ENCODE measurements around the gene AOC3. TPM values are rescaled to one million over a fixed set of nuclear protein-coding genes. Genes with fewer than 3 reads are reported as not detected.

Gene AOC3
- total and polyA plus RNA-seq, 2 of the 4 experiments (the other 2 are of a cell fraction): 0.17 TPM; not detected in 1

DNA sequence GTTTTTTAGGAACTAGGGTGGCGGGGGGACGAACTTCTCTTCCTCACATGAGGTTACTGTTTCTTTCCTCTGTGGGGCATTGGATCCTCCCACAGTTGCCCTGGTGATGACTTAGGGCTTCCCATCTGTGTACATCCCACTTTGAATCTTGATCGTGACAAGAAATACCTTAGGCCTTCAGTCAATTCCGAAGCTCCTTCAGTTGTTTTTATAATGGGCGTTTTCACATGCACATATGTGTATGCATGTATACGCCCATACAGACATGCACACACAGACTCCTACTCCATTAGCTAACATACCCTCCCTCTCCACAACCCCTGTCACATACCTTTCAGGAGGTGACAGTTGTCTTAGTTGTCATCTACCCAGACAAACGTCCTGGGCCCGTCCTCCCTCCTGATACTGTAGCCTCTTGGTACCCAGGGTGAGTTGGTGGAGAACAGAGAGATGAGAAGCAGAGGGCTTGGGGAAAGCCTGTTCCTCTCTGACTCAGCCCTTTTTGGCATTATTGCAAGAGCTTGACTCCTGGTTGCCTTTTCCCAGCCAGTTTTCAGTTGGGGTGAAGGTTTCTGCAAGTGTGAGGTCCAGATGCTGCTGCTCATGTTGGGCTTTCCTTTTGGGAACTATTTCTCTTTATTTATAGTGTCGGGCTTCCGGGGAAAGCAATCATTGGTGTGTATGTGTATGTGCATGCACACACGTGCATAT lies 8.9 kb upstream of the AOC3 start:
- Histone ChIP-seq H3K56ac (ENCODE audit: extremely low read depth, insufficient read depth, low read length) (no peak overlapping the region), H3K36me3 (ENCODE audit: control insufficient read depth, insufficient read depth, low read length) (peaks cover 58% of the 10 kb centered on the region), H4K91ac (ENCODE audit: insufficient read depth, low read depth, low read length) (no peak overlapping the region), H2BK15ac (ENCODE audit: low read depth, low read length) (no peak overlapping the region), H3K4me1 (ENCODE audit: control insufficient read depth, insufficient read depth, low read length) (no peaks in the 10 kb centered on the region), H3K9me3 (ENCODE audit: control insufficient read depth, insufficient read depth, low read length) (no peaks in the 10 kb centered on the region), H2BK120ac (ENCODE audit: low read depth, low read length) (no peak overlapping the region), H3K79me1 (ENCODE audit: low read depth in 1 of 2, low read length in 2 of 2) (peaks cover 17 to 28% of the 10 kb centered on the region in 2 experiments), H2AK9ac (replicated peaks; ENCODE audit: low read depth, low read length, poor library complexity) (no peak overlapping the region), H3K4me2 (ENCODE audit: low read depth, low read length) (no peak overlapping the region), H4K8ac (ENCODE audit: low read depth in 2 of 2, low read length in 2 of 2) (no peak overlapping the region), H3K4me3 (ENCODE audit: insufficient read depth, low read depth, low read length) (no peak overlapping the region), H3K14ac (replicated peaks; ENCODE audit: low read depth, low read length) (no peak overlapping the region), H3K4ac (ENCODE audit: low read depth, low read length) (no peak overlapping the region), H2AFZ (replicated peaks; ENCODE audit: low read length, poor library complexity) (no peak overlapping the region), H2BK20ac (ENCODE audit: low read depth, low read length) (no peak overlapping the region), H2BK5ac (ENCODE audit: low read depth, low read length, poor library complexity, severe bottlenecking) (no peak overlapping the region), H3K18ac (ENCODE audit: low read depth, low read length) (no peak overlapping the region), H3K23ac (ENCODE audit: low read depth, low read length) (no peak overlapping the region), H3K27me3 (ENCODE audit: control insufficient read depth, insufficient read depth, low read length) (no peaks in the 10 kb centered on the region), H4K20me1 (ENCODE audit: insufficient read depth, low read length) (peaks cover 17% of the 10 kb centered on the region), H3K9me1 (ENCODE audit: insufficient read depth, low read length) (peaks cover 3% of the 10 kb centered on the region; the same call in 1 of the 2 replicates), H3K9ac (ENCODE audit: low read depth, low read length) (no peak overlapping the region), H3K27ac (ENCODE audit: insufficient read depth, low read length) (no peak overlapping the region), H4K5ac (ENCODE audit: low read depth, low read length) (no peak overlapping the region), H2AK5ac (ENCODE audit: low read depth, low read length) (no peak overlapping the region)
- TF ChIP-seq RCOR1 (IDR thresholded peaks at IDR 0.05; ENCODE audit: insufficient replicate concordance, low read length) (no peak), MXI1 (IDR thresholded peaks at IDR 0.05; ENCODE audit: borderline replicate concordance, low read depth, low read length) (no peak)
- TF ChIP-seq, protein P1, sequence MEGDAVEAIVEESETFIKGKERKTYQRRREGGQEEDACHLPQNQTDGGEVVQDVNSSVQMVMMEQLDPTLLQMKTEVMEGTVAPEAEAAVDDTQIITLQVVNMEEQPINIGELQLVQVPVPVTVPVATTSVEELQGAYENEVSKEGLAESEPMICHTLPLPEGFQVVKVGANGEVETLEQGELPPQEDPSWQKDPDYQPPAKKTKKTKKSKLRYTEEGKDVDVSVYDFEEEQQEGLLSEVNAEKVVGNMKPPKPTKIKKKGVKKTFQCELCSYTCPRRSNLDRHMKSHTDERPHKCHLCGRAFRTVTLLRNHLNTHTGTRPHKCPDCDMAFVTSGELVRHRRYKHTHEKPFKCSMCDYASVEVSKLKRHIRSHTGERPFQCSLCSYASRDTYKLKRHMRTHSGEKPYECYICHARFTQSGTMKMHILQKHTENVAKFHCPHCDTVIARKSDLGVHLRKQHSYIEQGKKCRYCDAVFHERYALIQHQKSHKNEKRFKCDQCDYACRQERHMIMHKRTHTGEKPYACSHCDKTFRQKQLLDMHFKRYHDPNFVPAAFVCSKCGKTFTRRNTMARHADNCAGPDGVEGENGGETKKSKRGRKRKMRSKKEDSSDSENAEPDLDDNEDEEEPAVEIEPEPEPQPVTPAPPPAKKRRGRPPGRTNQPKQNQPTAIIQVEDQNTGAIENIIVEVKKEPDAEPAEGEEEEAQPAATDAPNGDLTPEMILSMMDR (conservative IDR thresholded peaks at IDR 0.05; ENCODE audit: low read depth, low read length): no peak
- no peak for ATAC-seq (ENCODE audit: low read depth)
- intact Hi-C loops (cut with micrococcal nuclease): loop anchor here (5.0 kb wide), 1 partner anchor 280 kb away; no protein-coding TSS in a partner anchor
- peak; percentile 36 for DNase-seq
- WGBS, 2 experiments (ENCODE audit: extremely low coverage in 2 of 2, insufficient read length in 1 of 2): no CpG with 5 or more reads among the region's 11 CpGs
- POLR2A ChIA-PET (ENCODE audit: unreplicated experiment): no interaction called here
- CTCF ChIA-PET: interaction anchor here (1.2 to 1.5 kb wide), 3 partner anchors 18 to 88 kb away, joined by 4 to 6 read pairs (median 6); partner anchors contain the start of gene BECN1
- in situ Hi-C loops (cut with MboI; ENCODE audit: low sequenced_read_pairs): loop anchor here (5.0 kb wide), 1 partner anchor 95 kb away; no protein-coding TSS in a partner anchor
- BruUV-seq (replicated peaks): no TSS peak
- dilution Hi-C loops (cut with HindIII; ENCODE audit: low sequenced_read_pairs, unreplicated experiment): no loop called here

Data from IMR-90 (cell line).